Thoracic aorta (tissue), 2 donors: ENCODE results near the gene HSD17B10. TPM values are rescaled to one million over a fixed set of nuclear protein-coding genes. Genes with fewer than 3 reads are reported as not detected.

Experiments
- ATAC-seq: fragments of 150-250 bp; one replicate; pipeline ENCODE4 v1.8.0; 2017; ENCODE audit warnings: low read depth; ENCODE audit not compliant: insufficient number of reproducible peaks, low FRiP score
- DNase-seq: peaks from one replicate; pipeline ENCODE4 v3.0.0-alpha.2; 2020; ENCODE audit warnings: low spot score
- H3K27ac ChIP-seq, 2 donors: fragments of 200-600 bp; sonication (generic); 1 replicate in 1 of 2; 2 replicates in 1 of 2; pipeline ENCODE4 v1.5.1; 2016; ENCODE audit warnings: mild to moderate bottlenecking in 2 of 2, moderate library complexity in 2 of 2
- H3K27me3 ChIP-seq: fragments of 200-600 bp; sonication (generic); replicated peaks from 2 replicates; pipeline ENCODE4 v1.6.0; 2016; ENCODE audit warnings: mild to moderate bottlenecking; ENCODE audit not compliant: insufficient read depth
- H3K36me3 ChIP-seq: fragments of 200-600 bp; sonication (generic); one replicate; pipeline ENCODE4 v1.5.1; 2016
- H3K4me1 ChIP-seq, 2 donors: fragments of 200-600 bp; sonication (generic); 1 replicate in 1 of 2; 2 replicates in 1 of 2; pipeline versions ENCODE4 v1.5.1 to v1.6.0; 2016; ENCODE audit warnings: low read depth in 2 of 2, mild to moderate bottlenecking in 1 of 2; ENCODE audit not compliant: control insufficient read depth in 1 of 2
- H3K4me3 ChIP-seq: fragments of 200-600 bp; sonication (generic); 2 replicates; pipeline ENCODE4 v1.5.1; 2016; ENCODE audit warnings: mild to moderate bottlenecking
- H3K9me3 ChIP-seq: fragments of 200-600 bp; sonication (generic); 2 replicates; pipeline ENCODE4 v1.5.1; 2016
- CTCF ChIP-seq: fragments of 200-600 bp; sonication (generic); IDR thresholded peaks from one replicate; pipeline ENCODE4 v1.5.1; 2019; ENCODE audit warnings: antibody characterized with exemption
- total RNA-seq, 2 donors: library from RNA; depleted of rRNA; stranded (reverse); fragments of >200 nt; gene quantifications; one replicate each; pipeline versions ENCODE4 v1.1.0 to v1.2.3, GENCODE V29; 2016

HSD17B10 gene
- total RNA-seq, 2 donors from 2014 or later = 79.7 to 82.6 TPM

GRCh38 chrX:53441531-53442321 is 7.6 kb upstream of the HSD17B10 start:
- ATAC-seq (no peak), DNase-seq (peak; percentile 27)
- H3K27me3 ChIP-seq = no peaks in the 10 kb centered on the region
- H3K36me3 ChIP-seq = no peaks in the 10 kb centered on the region
- H3K4me3 ChIP-seq = peak overlapping the region; percentile 70
- no peaks in the 10 kb centered on the region for H3K9me3 ChIP-seq
- H3K27ac ChIP-seq = peak overlapping the region in 1 of 2 donors; percentile 66
- no peak for TF ChIP-seq CTCF
- H3K4me1 ChIP-seq = peaks cover 2 to 9% of the 10 kb centered on the region in 2 donors

GRCh38 chrX:53440621-53441517 is 6.7 kb upstream of the HSD17B10 start:
- no peak for TF ChIP-seq CTCF
- Histone ChIP-seq H3K4me3 (peak overlapping the region; percentile 70), H3K36me3 (no peaks in the 10 kb centered on the region), H3K4me1 (peaks cover 2 to 9% of the 10 kb centered on the region in 2 donors), H3K9me3 (no peaks in the 10 kb centered on the region), H3K27ac (peak overlapping the region in 1 of 2 donors; percentile 66), H3K27me3 (no peaks in the 10 kb centered on the region)
- DNase-seq (peak; percentile 19), ATAC-seq (peak; percentile 36)

- H3K27me3 ChIP-seq = no peaks in the 10 kb centered on the region
These were observed 5.9 kb upstream of the HSD17B10 start for GRCh38 chrX:53440101-53440500.

GRCh38 chrX:53438832-53439230 is 4.7 kb upstream of the HSD17B10 start:
- Histone ChIP-seq H3K4me3 (no peak overlapping the region), H3K27me3 (no peaks in the 10 kb centered on the region), H3K9me3 (no peaks in the 10 kb centered on the region), H3K36me3 (no peaks in the 10 kb centered on the region), H3K27ac (no peak overlapping the region), H3K4me1 (peaks cover 2 to 13% of the 10 kb centered on the region in 2 donors)
- no peak for TF ChIP-seq CTCF
- ATAC-seq (no peak), DNase-seq (no peak)

More at GRCh38 chrX:53440101-53440500, 5.9 kb upstream of the HSD17B10 start:
- peaks cover 2 to 9% of the 10 kb centered on the region in 2 donors for H3K4me1 ChIP-seq
- H3K9me3 ChIP-seq = no peaks in the 10 kb centered on the region
- TF ChIP-seq CTCF = no peak
- DNase-seq = no peak
- no peak for ATAC-seq
- peak overlapping the region; percentile 70 for H3K4me3 ChIP-seq
- H3K36me3 ChIP-seq = no peaks in the 10 kb centered on the region
- peak overlapping the region in 1 of 2 donors; percentile 66 for H3K27ac ChIP-seq
